B cell (primary cell): Measurements from ENCODE around the gene PMF1. TPM values are rescaled to one million over a fixed set of nuclear protein-coding genes. Genes with fewer than 3 reads are reported as not detected.

Experiments used
- ATAC-seq: fragments of 200-7000 bp; cut with Tn5 transposase; one replicate; pipeline ENCODE4 v1.10.0; 2021; ENCODE audit warnings: low read depth, mild to moderate bottlenecking, moderate number of reproducible peaks, moderate library complexity
- CTCF ChIA-PET: fragments of 350-600 bp; sonication (Branson Sonifier 250); formaldehyde crosslinking; loops from one replicate; lab custom pipeline; 2021; ENCODE audit warnings: antibody characterized with exemption, inconsistent platforms; lab: Charles Lee
- POLR2A ChIA-PET: fragments of 350-600 bp; sonication (Branson Sonifier 250); formaldehyde crosslinking; loops from one replicate; lab custom pipeline; 2021; ENCODE audit warnings: antibody characterized with exemption; lab: Charles Lee
- DNase-seq: peaks from one replicate; pipeline ENCODE4 v3.0.0; 2013
- H2AFZ ChIP-seq: 2 replicates; pipeline ENCODE4 v1.6.1; 2012; ENCODE audit warnings: mild to moderate bottlenecking, low read depth, low read length; ENCODE audit not compliant: insufficient read depth, poor library complexity, severe bottlenecking
- H3K27ac ChIP-seq, 2 donors: 1 replicate in 1 of 2; 2 replicates in 1 of 2; pipeline ENCODE4 v1.5.1; 2012 to 2013; ENCODE audit warnings: low read length in 2 of 2, mild to moderate bottlenecking in 2 of 2, moderate library complexity in 1 of 2
- H3K27me3 ChIP-seq, 4 experiments: fragments of 200-600 bp in 1 of 4; sonication (generic) in 1 of 4; replicated peaks in 1 of 4; 1 replicate in 2 of 4; 2 replicates in 2 of 4; pipeline versions ENCODE4 v1.6.1 to v1.7.0; 2013 to 2016; ENCODE audit warnings: low read length in 3 of 4, mild to moderate bottlenecking in 2 of 4, mixed read lengths in 1 of 4, moderate library complexity in 1 of 4; ENCODE audit not compliant: insufficient read depth in 4 of 4, control insufficient read depth in 3 of 4; ENCODE audit errors: control extremely low read depth in 1 of 4
- H3K36me3 ChIP-seq, 2 experiments: replicated peaks in 1 of 2; 1 replicate in 1 of 2; 2 replicates in 1 of 2; pipeline versions ENCODE4 v1.6.1 to v1.7.1; 2013; ENCODE audit warnings: low read length in 1 of 2; ENCODE audit not compliant: insufficient read depth in 2 of 2, control insufficient read depth in 1 of 2; ENCODE audit errors: control extremely low read depth in 1 of 2, extremely low read depth in 1 of 2
- H3K4me1 ChIP-seq, 2 donors: fragments of 200-600 bp in 1 of 2; sonication (generic) in 1 of 2; 1 replicate in 1 of 2; 2 replicates in 1 of 2; pipeline versions ENCODE4 v1.5.1 to v1.6.1; 2013 to 2017; ENCODE audit warnings: low read length in 2 of 2; ENCODE audit not compliant: control insufficient read depth in 2 of 2, insufficient read depth in 2 of 2
- H3K4me2 ChIP-seq: replicated peaks from 2 replicates; pipeline ENCODE3; 2012; ENCODE audit warnings: mild to moderate bottlenecking, low read depth, low read length; ENCODE audit not compliant: poor library complexity, severe bottlenecking
- H3K4me3 ChIP-seq, 5 experiments: fragments of 200-600 bp in 1 of 5; sonication (generic) in 1 of 5; 1 replicate in 3 of 5; 2 replicates in 2 of 5; pipeline versions ENCODE4 v1.5.1 to v1.7.0; 2011 to 2016; ENCODE audit warnings: low read length in 4 of 5, mild to moderate bottlenecking in 4 of 5, low read depth in 2 of 5, control low read depth in 1 of 5, moderate library complexity in 1 of 5; ENCODE audit not compliant: insufficient read depth in 1 of 5; ENCODE audit errors: control extremely low read depth in 1 of 5, extremely low read depth in 1 of 5
- H3K79me2 ChIP-seq: fragments of 200-600 bp; sonication (generic); one replicate; pipeline ENCODE4 v1.6.0; 2016; ENCODE audit warnings: low read length; ENCODE audit not compliant: control insufficient read depth, insufficient read depth
- H3K9ac ChIP-seq: fragments of 200-600 bp; sonication (generic); 2 replicates; pipeline ENCODE4 v1.6.1; 2017; ENCODE audit warnings: mild to moderate bottlenecking, low read length, moderate library complexity
- H3K9me3 ChIP-seq, 3 donors: one replicate each; pipeline versions ENCODE4 v1.6.1 to v1.7.1; 2013; ENCODE audit warnings: low read length in 2 of 3; ENCODE audit not compliant: control insufficient read depth in 2 of 3, insufficient read depth in 1 of 3; ENCODE audit errors: control extremely low read depth in 1 of 3
- H4K20me1 ChIP-seq: 2 replicates; pipeline ENCODE4 v1.6.0; 2012; ENCODE audit warnings: mild to moderate bottlenecking, low read length; ENCODE audit not compliant: insufficient read depth, control insufficient read depth, poor library complexity, severe bottlenecking
- H3K27ac Mint-ChIP-seq: one replicate; pipeline ENCODE4 v1.8.0; 2021; ENCODE audit warnings: mixed read lengths
- H3K27me3 Mint-ChIP-seq: one replicate; pipeline ENCODE4 v1.8.0; 2021; ENCODE audit warnings: mixed read lengths
- H3K4me1 Mint-ChIP-seq: one replicate; pipeline ENCODE4 v1.8.0; 2021; ENCODE audit warnings: mixed read lengths
- H3K4me3 Mint-ChIP-seq: one replicate; pipeline ENCODE4 v1.8.0; 2021; ENCODE audit warnings: mixed read lengths
- H3K9me3 Mint-ChIP-seq: one replicate; pipeline ENCODE4 v1.8.0; 2022; ENCODE audit warnings: mixed read lengths; ENCODE audit not compliant: insufficient read depth
- CTCF ChIP-seq: fragments of 200-600 bp; IDR thresholded peaks from one replicate; pipeline ENCODE4 v1.8.0; 2022; ENCODE audit warnings: antibody characterized with exemption, mild to moderate bottlenecking
- EZH2 ChIP-seq: IDR thresholded peaks from 2 replicates; pipeline ENCODE4 v1.6.1; 2012; ENCODE audit warnings: borderline replicate concordance, low read depth, mild to moderate bottlenecking, moderate library complexity, low read length; ENCODE audit not compliant: insufficient read depth, poor library complexity, severe bottlenecking
- WGBS: methylation state at CpG from one replicate; pipeline ENCODE4 v1.1.5; 2013; ENCODE audit warnings: missing lambda C conversion rate; ENCODE audit not compliant: insufficient coverage; 5-methylcytosine and 5-hydroxymethylcytosine counted together
- intact Hi-C: fragments of 100-400 bp; cut with micrococcal nuclease; formaldehyde crosslinking; loops from one replicate; pipeline ENCODE4 v1.10.0; 2022
- polyA plus RNA-seq: library from polyadenylated mRNA; depleted of rRNA; stranded (reverse); fragments of >200 nt; gene quantifications from 2 replicates; pipeline ENCODE4 v1.2.3, GENCODE V29; 2012
- total RNA-seq, 2 donors: library from RNA; stranded (reverse); fragments of 120-200 nt in 1 of 2; gene quantifications; 1 replicate in 1 of 2; 2 replicates in 1 of 2; pipeline versions ENCODE4 v1.2.3 to v1.2.4, GENCODE V29; 2013 to 2022

PMF1 gene
- total and polyA plus RNA-seq, 2 donors (not counting 1 experiment from before 2014, with no cell fraction given): 58.3 to 101 TPM

GRCh38 chr1:156244712-156245111 lies 31.9 kb downstream of the PMF1 start:
- ChIA-PET POLR2A (no interaction called here), CTCF (no interaction called here)
- ATAC-seq: no peak
- peaks cover under 1 to 3% of the 10 kb centered on the region in 2 experiments for H3K36me3 ChIP-seq
- H3K79me2 ChIP-seq: no peaks in the 10 kb centered on the region
- Mint-ChIP-seq H3K27ac (no peak overlapping the region), H3K27me3 (peaks cover 7% of the 10 kb centered on the region), H3K9me3 (no peaks in the 10 kb centered on the region), H3K4me3 (peak overlapping the region; percentile 89), H3K4me1 (peaks cover 18% of the 10 kb centered on the region)
- H2AFZ ChIP-seq: no peak overlapping the region
- peak overlapping the region; percentile 93 for H3K4me2 ChIP-seq
- H3K27me3 ChIP-seq: peaks cover 0 to 12% (median 0%) of the 10 kb centered on the region in 4 experiments
- no peaks in the 10 kb centered on the region for H4K20me1 ChIP-seq
- DNase-seq: no peak
- TF ChIP-seq EZH2 (no peak), CTCF (no peak)
- WGBS: 97% methylated on average over 13 of the region's 17 CpGs
- H3K9me3 ChIP-seq: peaks cover 0 to 3% (median 0%) of the 10 kb centered on the region in 3 donors
- peaks cover 14 to 15% of the 10 kb centered on the region in 2 donors for H3K4me1 ChIP-seq
- H3K4me3 ChIP-seq: no peak overlapping the region
- no peak overlapping the region for H3K27ac ChIP-seq
- H3K9ac ChIP-seq: no peak overlapping the region
- intact Hi-C loops: no loop called here

DNA sequence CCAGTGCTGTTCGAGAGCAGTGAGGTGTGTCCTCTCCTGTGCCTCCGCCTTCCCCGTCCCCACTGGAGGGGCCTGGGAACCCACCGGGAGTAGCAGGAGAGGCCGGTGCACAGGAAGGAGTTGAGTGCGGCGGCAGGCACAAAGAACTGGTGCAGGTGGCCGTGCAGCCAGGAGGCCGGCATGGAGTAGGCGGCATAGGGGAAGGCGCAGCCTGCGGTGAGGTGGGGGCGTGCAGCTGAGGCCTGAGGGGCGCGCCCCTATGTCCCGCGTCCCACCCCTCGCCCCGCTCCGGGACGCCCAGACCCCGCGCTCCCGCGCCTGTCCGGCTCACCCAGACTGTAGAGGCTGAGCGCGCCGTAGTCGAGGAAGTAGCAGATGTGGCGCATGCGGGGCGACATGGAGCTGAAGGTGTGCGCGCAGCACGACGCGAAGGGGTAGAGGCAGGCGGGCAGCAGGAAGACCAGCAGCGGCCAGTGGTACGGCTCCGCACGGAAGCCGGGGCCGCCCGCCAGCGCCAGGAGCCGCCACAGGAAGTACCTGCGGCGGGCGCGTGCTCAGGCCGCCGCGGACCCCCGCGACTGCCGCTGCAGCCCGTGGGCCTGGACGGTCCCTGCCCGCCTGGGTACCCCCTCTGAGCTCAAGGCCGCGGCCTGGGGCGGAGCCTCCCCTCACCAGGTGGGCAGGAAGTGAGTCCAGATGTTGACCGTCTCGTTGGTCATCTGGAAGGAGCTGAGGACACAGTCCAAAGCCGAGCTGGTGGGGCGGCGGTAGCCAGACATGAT lies 32.8 kb downstream of the PMF1 start:
- no peaks in the 10 kb centered on the region for H3K9me3 Mint-ChIP-seq
- peaks cover 18% of the 10 kb centered on the region for H3K4me1 Mint-ChIP-seq
- 3% methylated on average over 67 of the region's 69 CpGs for WGBS
- H2AFZ ChIP-seq: peak overlapping the region; percentile 75
- peak overlapping the region; percentile 59 for H3K27ac Mint-ChIP-seq
- H3K27me3 ChIP-seq: peaks cover 0 to 12% (median 0%) of the 10 kb centered on the region in 4 experiments
- H4K20me1 ChIP-seq: no peaks in the 10 kb centered on the region
- H3K4me3 Mint-ChIP-seq: peak overlapping the region; percentile 89
- TF ChIP-seq CTCF (no peak), EZH2 (no peak)
- peak overlapping the region; percentile 93 for H3K4me2 ChIP-seq
- ChIA-PET POLR2A (no interaction called here), CTCF (interaction anchor here (1.5 to 2.1 kb wide), 2 partner anchors 20 to 74 kb away, joined by 5 to 10 read pairs; no protein-coding TSS in a partner anchor)
- peak; percentile 64 for ATAC-seq
- peaks cover 0 to 8% of the 10 kb centered on the region in 2 experiments for H3K36me3 ChIP-seq
- DNase-seq: peak; percentile 57
- peaks cover 0 to 3% (median 0%) of the 10 kb centered on the region in 3 donors for H3K9me3 ChIP-seq
- no peaks in the 10 kb centered on the region for H3K79me2 ChIP-seq
- no peak overlapping the region for H3K27ac ChIP-seq
- H3K4me1 ChIP-seq: peaks cover 14 to 15% of the 10 kb centered on the region in 2 donors
- H3K27me3 Mint-ChIP-seq: peaks cover 7% of the 10 kb centered on the region
- H3K9ac ChIP-seq: peak overlapping the region; percentile 69
- peak overlapping the region in 4 of 5 experiments; percentile 26 to 60 (median 47) for H3K4me3 ChIP-seq
- intact Hi-C loops: no loop called here
